Fibroblast of lung (primary cell): ENCODE data around the gene BCL7B.

Source experiments
- CTCF ChIP-seq, 2 donors: IDR thresholded peaks in 1 of 2; conservative IDR thresholded peaks in 1 of 2; 1 replicate in 1 of 2; 2 replicates in 1 of 2; pipeline ENCODE4 v1.5.1; 2011 to 2012; ENCODE audit warnings: low read length in 2 of 2, control low read depth in 1 of 2, inconsistent platforms in 1 of 2, low read depth in 1 of 2, mild to moderate bottlenecking in 1 of 2
- EZH2 ChIP-seq: IDR thresholded peaks from 2 replicates; pipeline ENCODE4 v1.5.1; 2012; ENCODE audit warnings: low read length, control low read depth, mild to moderate bottlenecking; ENCODE audit errors: missing control alignments

GRCh38 chr7:73509463-73509862 is 48.0 kb downstream of the BCL7B start:
- no peak for TF ChIP-seq CTCF (conservative IDR thresholded peaks at IDR 0.05 in 1 of 2, IDR thresholded peaks at IDR 0.05 in 1 of 2; ENCODE audit: low read depth in 1 of 2, low read length in 2 of 2)
- TF ChIP-seq EZH2: no peak
